SH-SY5Y (cell line): Measurements from ENCODE around the gene SDC3.

Experiments used
- GATA2 ChIP-seq: IDR thresholded peaks from 2 replicates; pipeline ENCODE4 v1.6.1; 2011; ENCODE audit warnings: mild to moderate bottlenecking, low read depth, low read length
- GATA3 ChIP-seq: IDR thresholded peaks from 2 replicates; pipeline ENCODE4 v1.6.1; 2011; ENCODE audit warnings: low read depth, mild to moderate bottlenecking, low read length, moderate library complexity

GRCh38 chr1:30894508-30894973, 14.0 kb downstream of the SDC3 start:
- TF ChIP-seq GATA3 (no peak), GATA2 (no peak)
